Cardiac ventricle fibroblast (primary cell): ENCODE results near the gene FBXW4. TPM values are rescaled to one million over a fixed set of nuclear protein-coding genes. Genes with fewer than 3 reads are reported as not detected.

Source experiments
- total RNA-seq: library from RNA; depleted of rRNA; stranded (reverse); fragments of >200 nt; gene quantifications from 2 replicates; pipeline ENCODE4 v1.2.3, GENCODE V29; 2015

FBXW4 gene
- 10.8 and 12.8 TPM in 2 replicates for total RNA-seq

GRCh38 chr10:101694674-101695403, at the start of gene FBXW4:
TSS of gene FBXW4 (minus strand) at chr10:101695170. CDS start at chr10:101695105, 65 bp downstream.

GRCh38 chr10:101587725-101588653, 107.0 kb downstream of the FBXW4 start, which contains the start of the genes DPCD and POLL:
TSS of gene DPCD (plus strand) at chr10:101588321. CDS start at chr10:101588337, 16 bp downstream.
TSS of gene POLL (minus strand) at chr10:101588257. CDS start at chr10:101587360, 897 bp downstream.

Other genes starting within 250 kb of the FBXW4 start
- 14.1 and 17.1 TPM in 2 replicates for gene POLL, start 106.9 kb downstream of the FBXW4 start, total RNA-seq
- gene DPCD, start 106.8 kb downstream of the FBXW4 start, total RNA-seq = 33.5 and 50.8 TPM in 2 replicates
- gene FGF8, start 80.9 kb upstream of the FBXW4 start, total RNA-seq = not detected in 2 replicates
- 56.5 and 73.9 TPM in 2 replicates for gene NPM3, start 88.3 kb upstream of the FBXW4 start, total RNA-seq
- 44.5 and 50.9 TPM in 2 replicates for gene OGA, start 123.3 kb upstream of the FBXW4 start, total RNA-seq
- gene KCNIP2, start 148.6 kb upstream of the FBXW4 start, total RNA-seq = 0.20 and 0.94 TPM in 2 replicates